K562 treated with DMSO at 1 percent for 4 hours (cell line): ENCODE data around the gene GYS1. TPM values are rescaled to one million over a fixed set of nuclear protein-coding genes. Genes with fewer than 3 reads are reported as not detected.

Experiments used
- total RNA-seq: library from RNA; unstranded; fragments of 300-600 nt; gene quantifications from 2 replicates; pipeline ENCODE4 v1.2.3, GENCODE V29; 2022; ENCODE audit not compliant: insufficient read depth

The GYS1 gene
- 18.0 and 22.2 TPM in 2 replicates for total RNA-seq

DNA sequence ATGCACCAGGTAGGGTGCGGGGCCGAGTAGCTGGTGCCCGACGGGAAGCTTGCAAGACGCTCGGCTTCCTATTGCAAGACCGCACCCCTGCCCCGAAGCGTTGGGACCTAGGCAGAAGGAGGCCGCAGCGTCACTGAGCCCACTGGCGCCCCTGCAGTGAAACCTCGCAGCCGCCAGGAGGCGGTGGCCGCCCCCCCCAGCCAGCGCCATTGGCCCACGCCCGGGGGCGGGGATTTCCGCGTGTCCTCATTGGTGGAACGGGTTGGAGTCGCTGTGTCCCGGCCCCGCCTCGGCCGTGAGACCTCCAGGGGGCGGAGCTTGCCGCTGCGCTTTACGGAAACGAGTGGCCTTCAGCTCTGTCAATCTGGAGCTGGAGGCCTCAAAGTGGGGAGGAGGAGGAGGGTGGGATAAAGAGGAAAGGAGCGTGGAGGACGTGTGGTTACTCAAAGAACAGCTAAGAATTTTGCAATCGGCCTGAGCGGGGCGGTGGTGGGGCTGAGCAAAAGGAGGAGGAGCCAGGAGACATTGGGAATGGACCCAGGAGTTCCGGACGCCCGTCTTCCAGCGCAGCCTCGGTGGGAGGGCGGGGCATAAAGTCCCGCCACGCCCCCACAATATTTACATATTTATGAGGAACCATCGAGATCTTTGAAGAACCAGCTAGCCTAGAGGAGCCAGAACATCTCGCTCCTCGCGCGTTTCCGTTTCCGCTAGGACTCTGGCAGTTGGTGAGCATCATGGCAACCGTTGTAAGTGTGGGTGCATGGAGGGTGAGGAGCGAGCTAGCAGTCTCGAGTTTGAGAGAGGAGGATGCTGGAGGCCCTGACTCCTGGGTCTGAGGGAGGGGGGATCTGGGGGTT is at the start of gene GYS1, which contains the start of gene RUVBL2:
Gene GYS1 (minus strand): TSS at position 135 of the 860 bp plus-strand sequence. CDS start 197 bp downstream, outside the sequence.
Gene RUVBL2 (plus strand): TSS at position 713 of the 860 bp plus-strand sequence. CDS start 25 bp downstream, at position 738.

DNA sequence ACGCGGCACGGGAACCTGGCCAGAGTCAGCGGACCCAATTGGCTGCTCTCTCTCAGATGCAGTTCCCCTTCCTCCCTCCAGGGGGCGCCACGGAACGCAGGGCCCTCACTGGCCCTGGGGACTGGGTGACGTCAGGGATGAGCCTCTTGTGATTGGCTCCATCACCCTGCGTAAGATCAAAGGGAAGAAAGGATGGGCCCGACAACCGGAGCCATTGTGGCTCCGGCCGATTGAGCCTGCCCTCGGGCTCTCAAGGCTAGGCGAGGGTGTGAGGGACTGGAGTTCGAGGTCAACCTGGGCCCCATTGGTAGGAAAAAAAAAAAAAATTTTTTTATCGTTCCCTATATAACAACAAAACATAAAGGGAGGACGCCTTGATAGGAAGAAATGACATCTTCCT is 43.7 kb upstream of the GYS1 start, which contains the start of gene CGB1:
Gene CGB1 (minus strand): TSS at position 81 of the 400 bp plus-strand sequence. CDS start 184 bp downstream, outside the sequence.

DNA sequence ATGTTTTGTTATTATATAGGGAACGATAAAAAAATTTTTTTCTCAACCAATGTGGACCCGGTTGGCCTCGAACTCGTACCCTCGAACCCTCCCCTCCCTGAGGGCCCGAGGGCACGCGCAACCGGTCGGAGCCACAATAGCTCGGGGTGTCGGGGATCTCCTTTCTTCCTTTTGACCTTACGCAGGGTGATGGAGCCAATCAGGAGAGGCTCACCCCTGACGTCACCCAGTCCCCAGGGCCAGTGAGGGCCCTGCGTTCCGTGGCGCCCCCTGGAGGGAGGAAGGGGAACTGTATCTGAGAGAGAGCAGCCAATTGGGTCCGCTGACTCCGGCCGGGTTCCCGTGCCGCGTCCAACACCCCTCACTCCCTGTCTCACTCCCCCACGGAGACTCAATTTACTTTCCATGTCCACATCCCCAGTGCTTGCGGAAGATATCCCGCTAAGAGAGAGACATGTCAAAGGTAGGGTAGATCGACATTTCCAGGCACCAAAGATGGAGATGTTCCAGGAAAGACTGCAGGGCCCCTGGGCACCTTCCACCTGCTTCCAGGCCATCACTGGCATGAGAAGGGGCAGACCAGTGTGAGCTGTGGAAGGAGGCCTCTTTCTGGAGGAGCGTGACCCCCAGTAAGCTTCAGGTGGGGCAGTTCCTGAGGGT is 38.7 kb upstream of the GYS1 start, which contains the start of gene CGB2:
Gene CGB2 (plus strand): TSS at position 249 of the 660 bp plus-strand sequence. CDS start 206 bp downstream, at position 455.

DNA sequence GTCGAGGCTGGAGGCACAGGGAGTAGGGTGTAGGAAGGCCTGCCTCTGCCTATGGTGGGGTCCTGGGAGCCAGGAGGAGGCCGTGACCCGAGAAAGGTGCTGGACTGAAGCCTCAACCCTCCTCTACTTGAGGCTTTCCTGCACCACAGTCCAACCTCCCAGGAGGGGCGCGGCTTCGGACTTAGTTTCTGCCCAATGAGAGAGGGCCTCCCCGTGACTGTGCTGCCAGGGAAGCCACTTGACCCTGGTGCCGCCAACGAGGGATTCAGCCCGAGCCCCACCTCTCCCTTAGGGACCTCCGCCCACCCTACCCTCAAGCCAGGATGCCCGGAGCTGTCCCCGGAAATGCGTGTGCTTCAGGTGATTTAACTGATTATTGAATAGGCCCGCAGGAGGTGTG is 31.1 kb upstream of the GYS1 start, which contains the start of gene CGB3:
Gene CGB3 (minus strand): TSS at position 101 of the 400 bp plus-strand sequence. CDS start 362 bp downstream, outside the sequence.

DNA sequence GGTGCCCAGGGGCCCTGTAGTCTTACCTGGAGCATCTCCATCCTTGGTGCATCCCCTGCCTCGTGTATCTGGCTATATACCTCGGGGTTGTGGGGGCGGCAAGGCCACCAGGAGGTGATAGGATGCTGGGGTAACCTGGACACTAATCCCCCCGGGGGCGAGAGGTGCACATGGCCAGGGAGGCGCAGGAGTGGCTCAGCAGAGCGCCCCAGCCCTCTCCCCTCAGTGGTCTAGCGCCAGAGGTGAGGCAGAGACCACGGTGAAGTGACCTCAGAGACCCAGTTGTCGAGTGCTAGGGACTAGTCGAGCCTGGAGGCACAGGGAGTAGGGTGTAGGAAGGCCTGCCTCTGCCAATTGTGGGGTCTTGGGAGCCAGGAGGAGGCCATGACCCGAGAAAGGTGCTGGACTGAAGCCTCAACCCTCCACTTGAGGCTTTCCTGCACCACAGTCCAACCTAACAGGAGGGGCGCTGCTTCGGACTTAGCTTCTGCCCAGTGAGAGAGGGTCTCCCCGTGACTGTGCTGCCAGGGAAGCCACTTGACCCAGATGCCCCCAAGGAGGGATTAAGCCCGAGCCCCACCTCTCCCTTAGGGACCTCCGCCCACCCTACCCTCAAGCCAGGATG is 24.0 kb upstream of the GYS1 start, which contains the start of gene LHB:
Gene LHB (minus strand): TSS at position 51 of the 625 bp plus-strand sequence. CDS start 10 bp downstream, at position 41.

DNA sequence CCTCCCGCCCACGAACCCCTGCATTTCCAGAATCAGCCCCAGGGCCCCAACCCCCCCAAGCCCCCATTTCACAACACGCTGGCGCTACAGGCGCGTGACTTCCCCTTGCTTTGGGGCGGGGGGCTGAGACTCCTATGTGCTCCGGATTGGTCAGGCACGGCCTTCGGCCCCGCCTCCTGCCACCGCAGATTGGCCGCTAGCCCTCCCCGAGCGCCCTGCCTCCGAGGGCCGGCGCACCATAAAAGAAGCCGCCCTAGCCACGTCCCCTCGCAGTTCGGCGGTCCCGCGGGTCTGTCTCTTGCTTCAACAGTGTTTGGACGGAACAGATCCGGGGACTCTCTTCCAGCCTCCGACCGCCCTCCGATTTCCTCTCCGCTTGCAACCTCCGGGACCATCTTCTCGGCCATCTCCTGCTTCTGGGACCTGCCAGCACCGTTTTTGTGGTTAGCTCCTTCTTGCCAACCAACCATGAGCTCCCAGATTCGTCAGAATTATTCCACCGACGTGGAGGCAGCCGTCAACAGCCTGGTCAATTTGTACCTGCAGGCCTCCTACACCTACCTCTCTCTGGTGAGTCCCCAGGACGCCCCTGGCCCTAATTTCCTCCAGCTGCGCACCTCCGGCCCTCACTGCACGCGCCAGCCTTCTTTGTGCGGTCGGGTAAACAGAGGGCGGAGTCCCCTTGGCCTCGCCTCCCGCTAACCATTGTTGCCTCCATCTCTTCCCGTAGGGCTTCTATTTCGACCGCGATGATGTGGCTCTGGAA is 27.9 kb downstream of the GYS1 start, which contains the start of gene FTL:
Gene FTL (plus strand): TSS at position 270 of the 766 bp plus-strand sequence. CDS start 199 bp downstream, at position 469.

DNA sequence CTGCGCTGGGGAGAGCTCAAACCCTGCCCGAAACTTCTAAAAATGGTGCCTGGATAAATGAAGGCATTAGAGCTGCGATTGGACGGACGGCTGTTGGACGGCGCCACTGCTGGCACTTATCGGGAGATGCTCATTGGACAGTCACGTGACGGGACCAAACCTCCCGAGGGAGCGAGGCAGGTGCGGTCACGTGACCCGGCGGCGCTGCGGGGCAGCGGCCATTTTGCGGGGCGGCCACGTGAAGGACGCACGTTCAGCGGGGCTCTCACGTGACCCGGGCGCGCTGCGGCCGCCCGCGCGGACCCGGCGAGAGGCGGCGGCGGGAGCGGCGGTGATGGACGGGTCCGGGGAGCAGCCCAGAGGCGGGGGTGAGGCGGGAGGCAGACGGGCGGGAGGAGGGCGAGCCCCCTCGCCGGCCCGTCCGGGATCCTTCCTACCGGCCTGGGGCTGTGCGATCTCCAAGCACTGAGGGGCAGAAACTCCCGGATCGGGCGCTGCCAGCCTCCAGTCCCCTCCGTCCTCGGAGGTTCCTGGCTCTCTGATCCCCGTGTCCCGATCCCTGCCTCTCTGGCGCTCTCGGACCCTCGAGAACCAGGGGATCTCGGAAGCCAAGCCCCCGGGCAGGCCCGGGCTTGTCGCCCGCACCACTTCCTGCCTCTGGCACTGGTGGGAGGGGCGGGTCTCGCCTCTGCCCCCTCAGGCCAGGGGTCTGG is 38.4 kb downstream of the GYS1 start, which contains the start of gene BAX:
Gene BAX (plus strand): TSS at position 281 of the 713 bp plus-strand sequence. CDS start 54 bp downstream, at position 335.

DNA sequence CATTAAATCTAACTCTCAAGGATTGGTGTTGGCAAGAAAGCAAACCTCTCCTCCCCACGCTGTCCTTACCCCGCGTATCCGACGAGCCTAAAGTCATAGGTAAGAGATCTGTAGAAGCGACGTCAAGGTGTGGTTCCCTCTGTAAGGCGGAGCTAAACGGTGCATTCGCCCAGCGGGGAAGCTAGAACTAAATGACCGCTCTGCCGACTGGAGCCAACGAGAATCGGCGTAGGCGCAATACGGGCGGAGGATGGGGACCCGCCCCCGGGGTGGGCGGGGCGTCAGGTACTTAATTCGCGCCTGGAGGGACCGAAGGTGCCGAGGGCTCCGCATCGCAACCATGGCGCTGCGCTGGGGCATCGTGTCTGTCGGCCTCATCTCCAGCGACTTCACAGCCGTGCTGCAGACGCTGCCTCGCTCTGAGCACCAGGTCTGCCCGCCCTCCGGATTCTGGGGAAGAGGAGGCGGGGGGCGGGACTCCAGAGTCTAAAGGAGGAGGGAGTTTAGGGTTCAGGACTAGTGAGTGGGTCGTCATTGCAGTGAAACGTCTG is 59.7 kb downstream of the GYS1 start, which contains the start of gene DHDH:
Gene DHDH (plus strand): TSS at position 318 of the 551 bp plus-strand sequence. CDS start 23 bp downstream, at position 341.

Other genes starting within 250 kb of the GYS1 start
- 0.50 TPM in 1 of 2 replicates, not detected in the other for gene IZUMO1, start 246.4 kb downstream of the GYS1 start, total RNA-seq
- 4.8 and 13.9 TPM in 2 replicates for gene FUT1, start 240.7 kb downstream of the GYS1 start, total RNA-seq
- not detected in 2 replicates for gene FGF21, start 237.8 kb downstream of the GYS1 start, total RNA-seq
- 68.9 and 69.1 TPM in 2 replicates for gene BCAT2, start 182.3 kb downstream of the GYS1 start, total RNA-seq
- gene HSD17B14, start 156.8 kb downstream of the GYS1 start, total RNA-seq, result not detected in 2 replicates
- gene PLEKHA4, start 124.7 kb downstream of the GYS1 start, total RNA-seq, result 17.1 and 25.9 TPM in 2 replicates
- gene PPP1R15A, start 120.9 kb downstream of the GYS1 start, total RNA-seq, result 85.0 and 106 TPM in 2 replicates
- gene TULP2, start 94.6 kb downstream of the GYS1 start, total RNA-seq, result not detected in 2 replicates
- gene NUCB1, start 93.0 kb downstream of the GYS1 start, total RNA-seq, result 279 and 316 TPM in 2 replicates
- gene DHDH, start 59.6 kb downstream of the GYS1 start, total RNA-seq, result 2.6 and 6.7 TPM in 2 replicates
- 90.6 and 152 TPM in 2 replicates for gene BAX, start 38.4 kb downstream of the GYS1 start, total RNA-seq
- gene FTL, start 28.0 kb downstream of the GYS1 start, total RNA-seq, result 5,415 and 5,880 TPM in 2 replicates
- 219 and 288 TPM in 2 replicates for gene RUVBL2, start 578 bp upstream of the GYS1 start, total RNA-seq
- gene LHB, start 23.8 kb upstream of the GYS1 start, total RNA-seq, result not detected in 2 replicates
- gene CGB3, start 31.0 kb upstream of the GYS1 start, total RNA-seq, result not detected in 2 replicates
- not detected in 2 replicates for gene CGB2, start 38.6 kb upstream of the GYS1 start, total RNA-seq
- not detected in 2 replicates for gene CGB1, start 43.6 kb upstream of the GYS1 start, total RNA-seq
- gene CGB5, start 50.5 kb upstream of the GYS1 start, total RNA-seq, result not detected in 2 replicates
- gene CGB8, start 55.8 kb upstream of the GYS1 start, total RNA-seq, result not detected in 2 replicates
- gene CGB7, start 64.4 kb upstream of the GYS1 start, total RNA-seq, result not detected in 2 replicates
- gene NTF4, start 71.5 kb upstream of the GYS1 start, total RNA-seq, result not detected in 2 replicates
- not detected in 2 replicates for gene KCNA7, start 79.4 kb upstream of the GYS1 start, total RNA-seq
- 143 and 183 TPM in 2 replicates for gene SNRNP70, start 92.1 kb upstream of the GYS1 start, total RNA-seq
- gene LIN7B, start 121.1 kb upstream of the GYS1 start, total RNA-seq, result 8.9 and 15.5 TPM in 2 replicates
- not detected in 2 replicates for gene C19orf73, start 125.8 kb upstream of the GYS1 start, total RNA-seq
- gene PPFIA3, start 126.2 kb upstream of the GYS1 start, total RNA-seq, result 17.3 and 23.0 TPM in 2 replicates
- 5.1 and 5.8 TPM in 2 replicates for gene HRC, start 162.1 kb upstream of the GYS1 start, total RNA-seq
- gene TRPM4, start 164.5 kb upstream of the GYS1 start, total RNA-seq, result 12.7 and 14.0 TPM in 2 replicates